Fibroblast of lung (primary cell): Measurements from ENCODE around the gene TSPOAP1. TPM values are rescaled to one million over a fixed set of nuclear protein-coding genes. Genes with fewer than 3 reads are reported as not detected.
A peak's percentile ranks its signal among the peaks of the same experiment; 100 is the strongest.

Experiments
- DNase-seq, 2 donors: peaks; one replicate each; pipeline versions ENCODE4 v3.0.0 to v3.0.0-alpha.2; 2010; ENCODE audit warnings: low read depth in 2 of 2
- H2AFZ ChIP-seq: 2 replicates; pipeline ENCODE4 v1.5.1; 2012; ENCODE audit warnings: low read length, control low read depth, inconsistent platforms
- H3K27ac ChIP-seq: 2 replicates; pipeline ENCODE4 v1.5.1; 2011; ENCODE audit warnings: low read length, control low read depth; ENCODE audit not compliant: insufficient read depth
- H3K27me3 ChIP-seq: 2 replicates; pipeline ENCODE4 v1.5.1; 2011; ENCODE audit warnings: mild to moderate bottlenecking, low read length; ENCODE audit not compliant: control insufficient read depth, insufficient read depth
- H3K36me3 ChIP-seq: 2 replicates; pipeline ENCODE4 v1.5.1; 2011; ENCODE audit warnings: low read length; ENCODE audit not compliant: control insufficient read depth, insufficient read depth
- H3K4me1 ChIP-seq: 2 replicates; pipeline ENCODE4 v1.5.1; 2011; ENCODE audit warnings: low read length; ENCODE audit not compliant: control insufficient read depth, insufficient read depth; ENCODE audit errors: extremely low read depth
- H3K4me2 ChIP-seq: 2 replicates; pipeline ENCODE4 v1.5.1; 2011; ENCODE audit warnings: low read length, control low read depth; ENCODE audit not compliant: insufficient read depth; ENCODE audit errors: extremely low read depth
- H3K4me3 ChIP-seq, 4 experiments: fragments of 200-600 bp in 1 of 4; sonication (generic) in 1 of 4; replicated peaks in 1 of 4; 2 replicates each; pipeline ENCODE4 v1.5.1; 2011 to 2016; ENCODE audit warnings: low read length in 4 of 4, low read depth in 3 of 4, mild to moderate bottlenecking in 3 of 4, control low read depth in 2 of 4, inconsistent platforms in 1 of 4, mixed read lengths in 1 of 4; ENCODE audit not compliant: insufficient read depth in 1 of 4; ENCODE audit errors: control extremely low read depth in 1 of 4
- H3K79me2 ChIP-seq: 2 replicates; pipeline ENCODE4 v1.5.1; 2012; ENCODE audit warnings: mild to moderate bottlenecking, low read length, inconsistent platforms; ENCODE audit not compliant: control insufficient read depth, insufficient read depth
- H3K9ac ChIP-seq: 2 replicates; pipeline ENCODE4 v1.5.1; 2011; ENCODE audit warnings: mild to moderate bottlenecking, low read length, control low read depth; ENCODE audit not compliant: insufficient read depth
- H3K9me3 ChIP-seq: 2 replicates; pipeline ENCODE4 v1.5.1; 2012; ENCODE audit warnings: low read depth, low read length; ENCODE audit not compliant: control insufficient read depth, insufficient read depth
- H4K20me1 ChIP-seq: 2 replicates; pipeline ENCODE4 v1.5.1; 2011; ENCODE audit warnings: low read length; ENCODE audit not compliant: control insufficient read depth, insufficient read depth; ENCODE audit errors: extremely low read depth
- CTCF ChIP-seq, 2 donors: IDR thresholded peaks in 1 of 2; conservative IDR thresholded peaks in 1 of 2; 1 replicate in 1 of 2; 2 replicates in 1 of 2; pipeline ENCODE4 v1.5.1; 2011 to 2012; ENCODE audit warnings: low read length in 2 of 2, control low read depth in 1 of 2, inconsistent platforms in 1 of 2, low read depth in 1 of 2, mild to moderate bottlenecking in 1 of 2
- EZH2 ChIP-seq: IDR thresholded peaks from 2 replicates; pipeline ENCODE4 v1.5.1; 2012; ENCODE audit warnings: low read length, control low read depth, mild to moderate bottlenecking; ENCODE audit errors: missing control alignments
- polyA plus RNA-seq, 2 donors: library from polyadenylated mRNA; depleted of rRNA in 1 of 2; stranded (reverse) in 1 of 2; unstranded in 1 of 2; fragments of >200 nt; gene quantifications; 2 replicates each; pipeline ENCODE4 v1.2.1, GENCODE V29; 2011 to 2012; ENCODE audit warnings: missing spikeins in 1 of 2
- total RNA-seq: library from RNA; depleted of rRNA; stranded (reverse); fragments of >200 nt; gene quantifications from 2 replicates; pipeline ENCODE4 v1.2.1, GENCODE V29; 2014

TSPOAP1 gene
- total and polyA plus RNA-seq, 2 donors (not counting 1 experiment from before 2014, with no cell fraction given): 0.23 to 4.0 TPM

DNA sequence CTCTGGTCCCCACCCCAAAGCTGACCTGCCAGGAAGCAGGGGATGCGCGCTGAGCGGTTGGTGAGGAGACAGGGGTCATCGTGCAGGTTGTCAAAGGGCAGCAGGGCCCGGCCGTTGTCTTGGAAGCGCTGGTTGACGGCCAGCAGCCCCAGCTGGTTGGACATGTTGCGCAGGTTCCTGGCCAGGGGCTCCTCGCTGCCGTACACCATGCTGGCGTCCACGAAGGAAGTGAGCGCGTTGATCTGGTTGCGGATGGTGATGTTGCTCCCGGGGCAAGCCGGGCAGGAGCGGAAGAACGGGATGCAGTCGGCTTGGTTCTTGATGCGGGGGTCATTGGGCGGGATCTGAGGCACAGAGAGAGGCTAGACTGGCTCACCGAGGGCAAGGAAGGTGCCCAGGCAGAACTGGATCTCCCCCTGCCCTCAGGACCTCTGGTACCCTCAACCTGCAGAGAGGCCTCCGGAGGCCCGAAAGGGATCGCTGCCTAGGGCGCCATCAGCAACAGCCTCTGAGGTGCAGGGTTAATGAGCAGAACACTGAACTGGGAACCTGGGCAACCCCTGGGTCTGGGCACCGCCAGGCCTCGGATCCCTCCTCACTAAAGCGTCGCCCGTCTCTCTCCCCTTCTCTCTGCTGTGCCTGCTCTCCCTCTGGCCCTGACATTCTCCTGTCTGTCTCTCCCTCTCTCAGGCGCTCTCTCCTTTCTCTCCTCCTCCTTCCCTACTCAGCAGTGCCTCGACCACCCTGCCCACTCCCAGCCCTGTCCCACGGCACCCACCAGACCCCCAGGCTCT lies 50.6 kb downstream of the TSPOAP1 start:
- TF ChIP-seq EZH2 (no peak), CTCF (conservative IDR thresholded peaks at IDR 0.05 in 1 of 2, IDR thresholded peaks at IDR 0.05 in 1 of 2; ENCODE audit: low read depth in 1 of 2, low read length in 2 of 2) (no peak)
- Histone ChIP-seq H3K4me3 (no peak overlapping the region), H4K20me1 (no peaks in the 10 kb centered on the region), H3K27ac (no peak overlapping the region), H3K79me2 (no peaks in the 10 kb centered on the region), H3K27me3 (no peaks in the 10 kb centered on the region), H3K36me3 (no peaks in the 10 kb centered on the region), H3K9ac (no peak overlapping the region), H3K9me3 (no peaks in the 10 kb centered on the region), H3K4me1 (no peaks in the 10 kb centered on the region), H3K4me2 (no peak overlapping the region), H2AFZ (no peak overlapping the region)
- DNase-seq: no peak

- Histone ChIP-seq H3K79me2 (no peaks in the 10 kb centered on the region), H3K9ac (no peak overlapping the region), H3K9me3 (no peaks in the 10 kb centered on the region), H3K4me2 (no peak overlapping the region), H3K4me1 (no peaks in the 10 kb centered on the region), H3K36me3 (no peaks in the 10 kb centered on the region), H3K4me3 (no peak overlapping the region), H4K20me1 (no peaks in the 10 kb centered on the region), H2AFZ (no peak overlapping the region), H3K27ac (no peak overlapping the region), H3K27me3 (no peaks in the 10 kb centered on the region)
- TF ChIP-seq EZH2 (no peak), CTCF (conservative IDR thresholded peaks at IDR 0.05 in 1 of 2, IDR thresholded peaks at IDR 0.05 in 1 of 2; ENCODE audit: low read depth in 1 of 2, low read length in 2 of 2) (peak; percentile 44 to 52)
- peak in 1 of 2 donors; percentile 26 for DNase-seq
These were observed 51.3 kb downstream of the TSPOAP1 start for GRCh38 chr17:58277107-58277801.

- Histone ChIP-seq H3K79me2 (no peaks in the 10 kb centered on the region), H3K9ac (no peak overlapping the region), H2AFZ (no peak overlapping the region), H4K20me1 (no peaks in the 10 kb centered on the region), H3K27me3 (no peaks in the 10 kb centered on the region), H3K9me3 (no peaks in the 10 kb centered on the region), H3K4me2 (no peak overlapping the region), H3K36me3 (no peaks in the 10 kb centered on the region), H3K27ac (no peak overlapping the region), H3K4me3 (no peak overlapping the region), H3K4me1 (no peaks in the 10 kb centered on the region)
- DNase-seq: no peak
- TF ChIP-seq CTCF (conservative IDR thresholded peaks at IDR 0.05 in 1 of 2, IDR thresholded peaks at IDR 0.05 in 1 of 2; ENCODE audit: low read depth in 1 of 2, low read length in 2 of 2) (no peak), EZH2 (no peak)
These were observed 52.2 kb downstream of the TSPOAP1 start for GRCh38 chr17:58276423-58276822.
